NK-92 treated with Interleukin-12 subunit alpha and Interleukin-12 subunit beta, amount 100 ng/mL, for 24 hours (cell line): ENCODE results near the gene METTL14.

Experiments
- DNase-seq: peaks from one replicate; lab custom pipeline; 2025; lab: John Stamatoyannopoulos, UW

The METTL14 gene

DNA sequence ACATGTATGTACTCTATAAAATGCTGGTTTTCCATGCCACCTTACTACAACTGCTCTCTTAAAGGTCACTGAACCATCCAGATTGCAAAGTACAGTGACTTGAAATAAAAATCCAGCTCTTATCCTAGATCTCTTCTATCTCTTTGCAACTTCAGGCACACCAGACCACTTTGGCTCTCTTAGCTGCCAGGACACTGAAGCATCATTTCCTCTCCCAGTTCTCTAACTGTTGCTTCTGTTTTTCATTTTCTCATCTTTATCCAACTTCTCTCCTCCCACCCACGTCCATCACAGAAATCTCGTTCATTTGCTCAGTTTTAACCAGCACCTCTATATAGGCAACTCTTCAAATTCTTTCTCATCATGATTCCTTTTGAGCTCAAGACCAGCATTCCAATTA is 74.3 kb downstream of the METTL14 start:
- DNase-seq = no peak

- no peak for DNase-seq
Observed at GRCh38 chr4:118760092-118760491, 74.9 kb downstream of the METTL14 start.

DNA sequence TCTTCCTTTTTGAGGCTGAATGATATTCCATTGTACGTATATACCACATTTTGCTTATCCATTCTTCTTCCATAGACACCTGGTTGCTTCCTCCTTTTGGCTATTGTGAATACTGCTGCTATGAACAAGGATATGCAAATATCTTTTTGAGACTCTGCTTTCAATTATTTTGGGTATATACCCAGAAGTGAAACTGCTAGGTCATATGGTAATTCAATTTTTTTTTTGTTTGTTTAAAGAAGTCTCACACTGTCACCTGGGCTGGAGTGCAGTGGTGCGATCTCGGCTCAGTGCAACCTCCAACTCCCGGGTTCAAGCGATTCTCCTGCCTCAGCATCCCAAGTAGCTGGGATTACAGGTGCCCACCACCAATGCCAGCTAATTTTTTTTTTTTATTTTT is 75.3 kb downstream of the METTL14 start:
- DNase-seq = no peak

DNA sequence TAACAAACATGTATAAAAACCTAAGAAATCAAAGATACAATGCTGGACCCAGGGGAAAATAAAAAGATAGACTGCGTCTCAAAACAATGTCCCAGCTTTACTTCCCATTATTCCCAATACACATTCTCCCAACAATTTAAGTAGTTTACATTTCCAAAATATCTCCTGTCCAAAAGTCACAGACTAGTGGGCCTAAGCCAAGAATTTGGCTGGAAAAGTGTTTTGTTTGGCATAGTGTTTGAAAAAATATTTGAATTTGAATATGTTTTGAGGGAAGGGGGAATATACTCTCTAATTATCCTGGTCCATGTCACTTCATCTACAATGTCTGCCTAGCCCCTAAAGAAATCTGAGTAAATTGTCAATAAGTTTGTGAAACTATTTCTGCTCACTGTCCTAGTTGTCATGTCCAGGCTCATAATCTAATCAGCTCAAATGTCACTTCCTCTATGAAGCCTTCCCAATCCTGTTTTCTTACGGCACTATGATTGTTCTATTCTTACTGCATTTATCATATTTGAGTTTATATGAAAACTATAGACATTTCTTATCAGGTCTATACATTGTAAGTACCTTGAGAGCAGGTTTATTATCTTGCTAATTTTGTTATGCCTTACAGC is 76.3 kb downstream of the METTL14 start:
- no peak for DNase-seq

DNA sequence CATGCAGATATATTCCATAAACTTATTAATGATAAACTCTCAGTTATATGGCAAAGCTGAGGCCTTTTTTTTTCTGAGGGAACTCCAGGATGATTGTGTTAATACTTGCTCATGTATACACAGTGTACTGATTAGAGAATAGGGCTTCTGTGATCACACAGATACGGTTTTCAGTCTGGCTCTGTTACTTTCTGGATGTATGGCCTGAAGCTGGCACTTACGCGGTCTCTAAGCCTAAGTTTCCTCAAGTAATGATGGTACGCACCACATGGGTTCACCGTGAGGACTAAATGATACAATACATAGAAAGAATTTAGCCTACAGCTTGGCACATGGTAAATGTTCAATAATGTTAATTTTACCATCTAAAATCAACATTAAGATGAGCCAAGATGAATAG is 77.0 kb downstream of the METTL14 start:
- DNase-seq = no peak

GRCh38 chr4:118762730-118763477 is 77.7 kb downstream of the METTL14 start:
- DNase-seq = no peak
